HepG2 (cell line): ENCODE data around the gene ALKBH2. TPM values are rescaled to one million over a fixed set of nuclear protein-coding genes. Genes with fewer than 3 reads are reported as not detected.
A peak's percentile ranks its signal among the peaks of the same experiment; 100 is the strongest.

ENCODE experiments used
- CREB1 ChIP-seq, 2 experiments: fragments of 450-650 bp in 1 of 2; IDR thresholded peaks; 2 replicates each; pipeline ENCODE4 v1.6.1; 2016 to 2017; ENCODE audit warnings: control low read depth in 1 of 2, mild to moderate bottlenecking in 1 of 2, missing compliant biosample characterization in 1 of 2, missing genetic modification characterization in 1 of 2
- NFE2L1 ChIP-seq: sonication (generic); formaldehyde crosslinking; IDR thresholded peaks from 2 replicates; pipeline ENCODE4 v1.4.0; 2020; ENCODE audit warnings: missing genetic modification reagents, mild to moderate bottlenecking, borderline replicate concordance
- NFE2L2 ChIP-seq: fragments of 150-350 bp; IDR thresholded peaks from 2 replicates; pipeline ENCODE4 v1.6.1; 2014; ENCODE audit warnings: low read length
- PAX8 ChIP-seq: sonication (generic); formaldehyde crosslinking; IDR thresholded peaks from 2 replicates; pipeline ENCODE4 v1.8.0; 2022; ENCODE audit warnings: mild to moderate bottlenecking, missing genetic modification reagents, borderline replicate concordance
- RFXAP ChIP-seq: sonication (generic); formaldehyde crosslinking; IDR thresholded peaks from 2 replicates; pipeline ENCODE4 v1.4.0; 2020; ENCODE audit warnings: missing genetic modification reagents, borderline replicate concordance
- SRSF4 ChIP-seq: fragments of 200-400 bp; formaldehyde crosslinking; IDR thresholded peaks from one replicate; pipeline ENCODE4 v1.6.1; 2018; ENCODE audit warnings: mild to moderate bottlenecking, low read depth, low read length, moderate library complexity; ENCODE audit not compliant: poor library complexity, severe bottlenecking
- THYN1 ChIP-seq: sonication (generic); formaldehyde crosslinking; IDR thresholded peaks from 2 replicates; pipeline ENCODE4 v1.8.1; 2023; ENCODE audit warnings: low read depth, mild to moderate bottlenecking, moderate library complexity, missing genetic modification reagents, borderline replicate concordance
- ZBTB20 ChIP-seq: sonication (generic); formaldehyde crosslinking; IDR thresholded peaks from 2 replicates; pipeline ENCODE4 v1.8.1; 2023; ENCODE audit warnings: missing genetic modification reagents, low read depth, mild to moderate bottlenecking, borderline replicate concordance
- ZMYM3 ChIP-seq: sonication (generic); formaldehyde crosslinking; IDR thresholded peaks from 2 replicates; pipeline ENCODE4 v1.5.1; 2020; ENCODE audit warnings: mild to moderate bottlenecking, missing genetic modification reagents
- ZNF234 ChIP-seq: sonication (generic); formaldehyde crosslinking; conservative IDR thresholded peaks from 2 replicates; pipeline ENCODE4 v1.5.1; 2020; ENCODE audit warnings: mild to moderate bottlenecking, missing genetic modification reagents
- ZNF33A ChIP-seq: sonication (generic); formaldehyde crosslinking; IDR thresholded peaks from 2 replicates; pipeline ENCODE4 v1.5.1; 2020; ENCODE audit warnings: missing genetic modification reagents, mild to moderate bottlenecking, moderate library complexity, borderline replicate concordance
- ZNF33B ChIP-seq: sonication (generic); formaldehyde crosslinking; IDR thresholded peaks from 2 replicates; pipeline ENCODE4 v1.5.1; 2020; ENCODE audit warnings: mild to moderate bottlenecking, missing genetic modification reagents
- ZNF605 ChIP-seq: sonication (generic); formaldehyde crosslinking; IDR thresholded peaks from 2 replicates; pipeline ENCODE4 v1.8.0; 2022; ENCODE audit warnings: mild to moderate bottlenecking, missing genetic modification reagents
- ZNF878 ChIP-seq: sonication (generic); formaldehyde crosslinking; IDR thresholded peaks from 2 replicates; pipeline ENCODE4 v1.8.1; 2023; ENCODE audit warnings: mild to moderate bottlenecking, missing genetic modification reagents, moderate library complexity
- ZSCAN12 ChIP-seq: sonication (generic); formaldehyde crosslinking; IDR thresholded peaks from 2 replicates; pipeline ENCODE4 v1.9.0; 2021; ENCODE audit warnings: mild to moderate bottlenecking, missing genetic modification reagents
- ZSCAN21 ChIP-seq: sonication (generic); formaldehyde crosslinking; IDR thresholded peaks from 2 replicates; pipeline ENCODE4 v1.8.0; 2022; ENCODE audit warnings: mild to moderate bottlenecking, missing genetic modification reagents, moderate library complexity, borderline replicate concordance
- polyA plus RNA-seq, 8 experiments: library from polyadenylated mRNA; depleted of rRNA in 3 of 8; stranded (reverse) in 7 of 8; unstranded in 1 of 8; fragments of >200 nt; fragmentation: Illumina TruSeq in 4 of 8; extraction: Trizol in 4 of 8; gene quantifications; 2 replicates each; pipeline versions ENCODE4 v1.2.1 to v1.2.3, GENCODE V29; 2011 to 2016; ENCODE audit warnings: low read depth in 4 of 8, missing spikeins in 1 of 8, mixed read lengths in 1 of 8; ENCODE audit not compliant: insufficient read depth in 1 of 8
- total RNA-seq, 5 experiments: library from RNA; depleted of rRNA; stranded (reverse); fragments of >200 nt; fragmentation: Illumina TruSeq; extraction: Trizol; gene quantifications; 2 replicates each; pipeline ENCODE4 v1.2.3, GENCODE V29; 2016; ENCODE audit warnings: low read depth in 1 of 5
- TF ChIP-seq, protein P1 (sequence below): sonication (generic); formaldehyde crosslinking; IDR thresholded peaks from 2 replicates; pipeline ENCODE4 v1.4.0; 2020; ENCODE audit warnings: mild to moderate bottlenecking, missing genetic modification reagents
- TF ChIP-seq, protein P2 (sequence below): sonication (generic); formaldehyde crosslinking; IDR thresholded peaks from 2 replicates; pipeline ENCODE4 v1.5.0; 2020; ENCODE audit warnings: mild to moderate bottlenecking, missing genetic modification reagents
- TF ChIP-seq, protein P3 (sequence below): IDR thresholded peaks from 2 replicates; pipeline ENCODE4 v1.6.1; 2016; ENCODE audit warnings: low read depth, borderline replicate concordance
- TF ChIP-seq, protein P4 (sequence below): sonication (generic); formaldehyde crosslinking; IDR thresholded peaks from 2 replicates; pipeline ENCODE4 v1.8.1; 2023; ENCODE audit warnings: mild to moderate bottlenecking, inconsistent platforms, moderate library complexity, missing genetic modification reagents, borderline replicate concordance
- TF ChIP-seq, protein P5 (sequence below): sonication (generic); formaldehyde crosslinking; IDR thresholded peaks from 2 replicates; pipeline ENCODE4 v1.4.0; 2020; ENCODE audit warnings: missing genetic modification reagents

Gene ALKBH2
- total and polyA plus RNA-seq, 2 of the 13 experiments (the other 11 are each of a cell fraction or from before 2014, with no cell fraction given): 21.0 to 40.5 TPM

DNA sequence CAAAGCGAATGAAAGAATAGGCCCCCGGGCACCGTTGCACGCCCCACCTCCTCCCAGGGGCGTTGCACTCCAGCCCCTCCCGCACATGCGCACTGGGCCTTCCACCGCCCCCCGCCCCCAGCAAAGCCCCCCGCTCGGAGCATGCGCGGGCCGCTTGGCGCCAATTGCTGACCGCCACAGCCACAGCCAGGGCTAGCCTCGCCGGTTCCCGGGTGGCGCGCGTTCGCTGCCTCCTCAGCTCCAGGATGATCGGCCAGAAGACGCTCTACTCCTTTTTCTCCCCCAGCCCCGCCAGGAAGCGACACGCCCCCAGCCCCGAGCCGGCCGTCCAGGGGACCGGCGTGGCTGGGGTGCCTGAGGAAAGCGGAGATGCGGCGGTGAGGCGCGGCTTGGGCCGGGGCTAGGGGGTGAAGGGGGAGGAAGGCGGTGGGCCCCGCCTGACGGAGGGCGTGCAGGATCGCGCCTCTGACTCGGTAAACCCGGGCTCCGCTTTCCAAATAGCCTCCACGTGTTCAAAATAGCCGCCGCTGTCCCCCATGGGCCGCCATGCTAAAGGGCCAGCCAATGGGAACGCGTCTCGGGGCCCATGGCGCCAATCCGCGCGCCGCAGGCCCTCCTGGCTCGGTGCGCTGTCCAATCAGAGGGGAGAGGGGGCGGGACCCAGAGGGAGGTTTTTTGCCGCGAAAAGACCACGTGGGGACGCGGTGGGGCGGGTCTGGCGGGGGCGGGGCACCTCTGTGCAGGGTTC lies 4.3 kb upstream of the ALKBH2 start, which contains the start of gene UNG (continued):
- TF ChIP-seq, protein P1, sequence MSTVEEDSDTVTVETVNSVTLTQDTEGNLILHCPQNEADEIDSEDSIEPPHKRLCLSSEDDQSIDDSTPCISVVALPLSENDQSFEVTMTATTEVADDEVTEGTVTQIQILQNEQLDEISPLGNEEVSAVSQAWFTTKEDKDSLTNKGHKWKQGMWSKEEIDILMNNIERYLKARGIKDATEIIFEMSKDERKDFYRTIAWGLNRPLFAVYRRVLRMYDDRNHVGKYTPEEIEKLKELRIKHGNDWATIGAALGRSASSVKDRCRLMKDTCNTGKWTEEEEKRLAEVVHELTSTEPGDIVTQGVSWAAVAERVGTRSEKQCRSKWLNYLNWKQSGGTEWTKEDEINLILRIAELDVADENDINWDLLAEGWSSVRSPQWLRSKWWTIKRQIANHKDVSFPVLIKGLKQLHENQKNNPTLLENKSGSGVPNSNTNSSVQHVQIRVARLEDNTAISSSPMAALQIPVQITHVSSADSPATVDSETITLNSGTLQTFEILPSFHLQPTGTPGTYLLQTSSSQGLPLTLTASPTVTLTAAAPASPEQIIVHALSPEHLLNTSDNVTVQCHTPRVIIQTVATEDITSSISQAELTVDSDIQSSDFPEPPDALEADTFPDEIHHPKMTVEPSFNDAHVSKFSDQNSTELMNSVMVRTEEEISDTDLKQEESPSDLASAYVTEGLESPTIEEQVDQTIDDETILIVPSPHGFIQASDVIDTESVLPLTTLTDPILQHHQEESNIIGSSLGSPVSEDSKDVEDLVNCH: no peak
- TF ChIP-seq ZNF605 (CRISPR knock-in tag): peak; percentile 68; the same call in 1 of the 2 replicates
- TF ChIP-seq THYN1 (CRISPR knock-in tag): peak; percentile 75; the same call in 1 of the 2 replicates
- TF ChIP-seq ZSCAN12 (CRISPR knock-in tag): no peak
- TF ChIP-seq, protein P2, sequence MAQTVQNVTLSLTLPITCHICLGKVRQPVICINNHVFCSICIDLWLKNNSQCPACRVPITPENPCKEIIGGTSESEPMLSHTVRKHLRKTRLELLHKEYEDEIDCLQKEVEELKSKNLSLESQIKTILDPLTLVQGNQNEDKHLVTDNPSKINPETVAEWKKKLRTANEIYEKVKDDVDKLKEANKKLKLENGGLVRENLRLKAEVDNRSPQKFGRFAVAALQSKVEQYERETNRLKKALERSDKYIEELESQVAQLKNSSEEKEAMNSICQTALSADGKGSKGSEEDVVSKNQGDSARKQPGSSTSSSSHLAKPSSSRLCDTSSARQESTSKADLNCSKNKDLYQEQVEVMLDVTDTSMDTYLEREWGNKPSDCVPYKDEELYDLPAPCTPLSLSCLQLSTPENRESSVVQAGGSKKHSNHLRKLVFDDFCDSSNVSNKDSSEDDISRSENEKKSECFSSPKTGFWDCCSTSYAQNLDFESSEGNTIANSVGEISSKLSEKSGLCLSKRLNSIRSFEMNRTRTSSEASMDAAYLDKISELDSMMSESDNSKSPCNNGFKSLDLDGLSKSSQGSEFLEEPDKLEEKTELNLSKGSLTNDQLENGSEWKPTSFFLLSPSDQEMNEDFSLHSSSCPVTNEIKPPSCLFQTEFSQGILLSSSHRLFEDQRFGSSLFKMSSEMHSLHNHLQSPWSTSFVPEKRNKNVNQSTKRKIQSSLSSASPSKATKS (CRISPR knock-in tag): no peak
- peak; percentile 95 for TF ChIP-seq ZNF878 (CRISPR knock-in tag)
- TF ChIP-seq, protein P3, sequence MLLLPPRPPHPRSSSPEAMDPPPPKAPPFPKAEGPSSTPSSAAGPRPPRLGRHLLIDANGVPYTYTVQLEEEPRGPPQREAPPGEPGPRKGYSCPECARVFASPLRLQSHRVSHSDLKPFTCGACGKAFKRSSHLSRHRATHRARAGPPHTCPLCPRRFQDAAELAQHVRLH: no peak
- TF ChIP-seq RFXAP (CRISPR knock-in tag): no peak
- TF ChIP-seq ZNF33B (CRISPR knock-in tag): 0 out of 2 replicates have a peak, but pooled peaks have one; percentile 46
- TF ChIP-seq ZMYM3: no peak
- 0 out of 2 replicates have a peak, but pooled peaks have one; percentile 66 for TF ChIP-seq ZNF234 (CRISPR knock-in tag)
- TF ChIP-seq, protein P4, sequence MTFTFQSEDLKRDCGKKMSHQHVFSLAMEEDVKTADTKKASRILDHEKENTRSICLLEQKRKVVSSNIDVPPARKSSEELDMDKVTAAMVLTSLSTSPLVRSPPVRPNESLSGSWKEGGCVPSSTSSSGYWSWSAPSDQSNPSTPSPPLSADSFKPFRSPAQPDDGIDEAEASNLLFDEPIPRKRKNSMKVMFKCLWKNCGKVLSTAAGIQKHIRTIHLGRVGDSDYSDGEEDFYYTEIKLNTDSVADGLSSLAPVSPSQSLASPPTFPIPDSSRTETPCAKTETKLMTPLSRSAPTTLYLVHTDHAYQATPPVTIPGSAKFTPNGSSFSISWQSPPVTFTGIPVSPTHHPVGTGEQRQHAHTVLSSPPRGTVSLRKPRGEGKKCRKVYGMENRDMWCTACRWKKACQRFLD (CRISPR knock-in tag): no peak
- no peak; the same call in 1 of the 2 replicates for TF ChIP-seq PAX8 (CRISPR knock-in tag)
- TF ChIP-seq ZSCAN21: peak; percentile 89
- TF ChIP-seq ZBTB20 (CRISPR knock-in tag): no peak
- no peak for TF ChIP-seq NFE2L1 (CRISPR knock-in tag)
- TF ChIP-seq, protein P5, sequence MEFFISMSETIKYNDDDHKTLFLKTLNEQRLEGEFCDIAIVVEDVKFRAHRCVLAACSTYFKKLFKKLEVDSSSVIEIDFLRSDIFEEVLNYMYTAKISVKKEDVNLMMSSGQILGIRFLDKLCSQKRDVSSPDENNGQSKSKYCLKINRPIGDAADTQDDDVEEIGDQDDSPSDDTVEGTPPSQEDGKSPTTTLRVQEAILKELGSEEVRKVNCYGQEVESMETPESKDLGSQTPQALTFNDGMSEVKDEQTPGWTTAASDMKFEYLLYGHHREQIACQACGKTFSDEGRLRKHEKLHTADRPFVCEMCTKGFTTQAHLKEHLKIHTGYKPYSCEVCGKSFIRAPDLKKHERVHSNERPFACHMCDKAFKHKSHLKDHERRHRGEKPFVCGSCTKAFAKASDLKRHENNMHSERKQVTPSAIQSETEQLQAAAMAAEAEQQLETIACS: no peak
- TF ChIP-seq CREB1 (IDR thresholded peaks at IDR 0.05): peak; percentile 62
- no peak; the same call in 1 of the 2 replicates for TF ChIP-seq CREB1 (CRISPR knock-in tag; IDR thresholded peaks at IDR 0.05)
- no peak for TF ChIP-seq NFE2L2
- TF ChIP-seq SRSF4: no peak
- no peak for TF ChIP-seq ZNF33A (CRISPR knock-in tag)
